GM18867 (cell line): ENCODE measurements around the gene RAPGEF4.

Experiments
- ATAC-seq: cut with Tn5 transposase; IDR thresholded peaks from one replicate; pipeline ENCODE4 v1.9.1; 2021; ENCODE audit warnings: mild to moderate bottlenecking, moderate library complexity; ENCODE audit not compliant: unreplicated experiment

Gene RAPGEF4

DNA sequence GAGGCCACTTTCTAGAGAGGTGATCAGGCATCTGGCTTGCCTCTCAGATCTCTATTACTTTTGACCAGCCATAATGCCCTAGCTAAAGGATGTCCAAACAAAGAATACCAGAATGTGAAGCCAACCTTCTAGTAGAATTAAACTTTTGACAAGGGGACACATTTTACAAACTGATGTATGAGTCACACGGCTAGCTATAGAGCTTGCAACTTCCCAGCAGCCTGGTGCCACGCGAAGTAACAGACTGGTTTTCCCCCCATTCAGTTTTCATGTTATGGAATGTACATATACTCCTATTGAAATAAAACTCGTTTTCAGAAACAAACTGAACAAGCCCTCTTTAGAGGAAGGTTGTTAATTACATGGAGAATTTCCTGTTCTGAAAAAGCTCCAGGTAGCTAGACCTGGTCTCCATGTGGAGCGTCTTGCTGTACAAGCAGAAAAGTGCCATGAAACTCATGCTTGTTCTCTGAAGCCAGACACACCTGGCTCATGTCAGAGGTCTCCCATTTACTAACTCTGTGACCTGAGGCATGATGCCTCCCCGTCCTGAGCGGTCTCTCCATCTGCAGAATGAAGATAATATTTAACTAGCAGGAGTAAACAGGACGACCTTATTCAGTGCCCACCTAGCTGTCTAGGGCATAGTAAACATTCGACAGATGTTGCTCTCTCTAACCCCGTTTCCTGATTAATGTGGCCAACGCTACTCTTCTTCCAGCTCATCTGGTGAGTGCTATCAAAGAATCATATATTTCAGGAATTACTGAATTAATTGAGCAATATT is 258.5 kb downstream of the RAPGEF4 start:
- ATAC-seq, result no peak

DNA sequence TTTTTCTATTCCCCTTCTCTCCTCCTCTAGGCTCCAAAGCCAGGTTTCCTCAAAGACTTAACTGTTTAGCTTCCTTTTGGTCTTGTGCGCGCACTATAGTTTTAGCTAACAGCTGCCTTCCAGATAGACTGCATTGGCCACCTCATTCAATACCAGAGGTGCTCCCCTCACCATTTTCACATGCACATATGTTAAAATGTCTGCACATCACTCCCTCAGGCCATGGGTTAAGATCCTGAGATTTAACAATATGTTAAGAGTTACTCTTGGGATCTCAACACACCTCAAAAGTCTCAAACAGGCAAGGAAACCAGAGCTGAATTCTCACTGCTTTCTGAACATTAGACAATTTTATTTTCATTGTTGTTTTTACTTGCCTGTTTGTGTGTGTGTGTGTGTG is 259.2 kb downstream of the RAPGEF4 start:
- no peak for ATAC-seq

- no peak for ATAC-seq
These were observed 259.9 kb downstream of the RAPGEF4 start for GRCh38 chr2:172995323-172996244.

DNA sequence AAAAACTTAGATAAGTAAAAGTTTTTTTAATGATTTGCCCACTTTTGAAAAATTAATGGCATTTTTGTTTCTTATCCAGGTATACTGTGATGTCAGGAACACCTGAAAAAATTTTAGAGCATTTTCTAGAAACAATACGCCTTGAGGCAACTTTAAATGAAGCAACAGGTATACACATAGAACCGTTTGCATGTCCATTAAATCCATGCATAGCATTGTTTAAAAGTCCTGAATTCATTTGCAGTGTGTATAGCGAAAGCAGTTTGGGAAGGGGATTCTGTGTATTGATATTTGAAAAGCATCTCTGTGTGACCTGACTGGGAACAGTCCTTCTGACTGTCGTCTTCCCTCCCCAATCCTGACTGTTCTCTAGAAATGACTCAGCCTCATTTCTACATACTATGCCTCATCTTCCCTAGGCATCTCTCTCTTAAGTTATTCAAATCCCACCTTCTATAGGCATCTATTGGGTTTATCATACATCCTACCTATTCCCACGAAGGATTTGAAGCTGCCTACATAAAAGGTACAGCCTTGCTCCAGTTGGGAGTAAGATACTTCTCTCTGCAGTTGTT is 260.8 kb downstream of the RAPGEF4 start:
- no peak for ATAC-seq

- no peak for ATAC-seq
These were observed 261.4 kb downstream of the RAPGEF4 start for GRCh38 chr2:172997031-172997430.

GRCh38 chr2:172998547-172999272 is 263.1 kb downstream of the RAPGEF4 start:
- no peak for ATAC-seq

GRCh38 chr2:172999641-173000386 is 264.2 kb downstream of the RAPGEF4 start:
- ATAC-seq, result no peak

DNA sequence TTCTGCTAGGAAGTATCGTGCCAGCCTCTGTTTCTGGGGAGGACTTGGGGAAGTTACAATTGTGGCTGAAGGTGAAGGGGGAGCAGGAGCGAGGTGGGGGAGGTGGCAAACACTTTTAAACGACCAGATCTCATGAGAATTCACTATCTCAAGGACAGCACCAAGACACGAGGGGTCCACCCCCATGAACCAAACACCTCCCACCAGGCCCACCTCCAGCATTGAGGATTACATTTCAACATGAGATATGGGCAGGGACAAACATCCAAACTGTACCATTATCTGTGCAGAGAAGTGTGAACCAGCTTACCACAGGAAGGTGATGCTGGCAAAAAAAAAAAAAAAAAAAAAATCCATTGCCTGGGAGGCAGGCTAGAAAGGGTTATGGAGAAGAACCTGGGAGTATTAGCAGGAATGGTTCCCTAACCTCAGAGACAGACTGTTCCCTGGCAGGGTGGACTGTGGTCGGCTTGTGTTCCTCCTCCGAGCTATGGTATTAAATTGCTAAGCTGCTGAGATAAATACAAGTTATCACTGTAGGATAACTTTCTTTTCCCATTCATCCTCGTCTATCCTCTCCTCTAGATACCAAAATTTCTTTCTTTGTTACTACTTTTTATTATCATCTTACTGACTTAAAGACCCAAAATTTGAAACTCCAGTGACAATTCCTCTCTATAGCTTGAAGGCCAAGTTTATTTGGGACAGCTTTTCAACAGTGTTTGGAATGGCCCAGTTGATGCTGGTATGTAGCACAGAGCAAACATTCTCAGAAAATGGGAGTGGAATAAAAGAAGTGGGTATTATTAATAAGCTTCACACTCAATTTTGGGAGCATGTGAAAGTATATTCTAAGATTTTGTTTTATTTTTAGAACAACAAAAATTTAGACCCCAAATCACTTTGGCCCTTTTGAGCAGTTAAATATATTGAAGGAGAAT is 266.3 kb downstream of the RAPGEF4 start:
- no peak for ATAC-seq

DNA sequence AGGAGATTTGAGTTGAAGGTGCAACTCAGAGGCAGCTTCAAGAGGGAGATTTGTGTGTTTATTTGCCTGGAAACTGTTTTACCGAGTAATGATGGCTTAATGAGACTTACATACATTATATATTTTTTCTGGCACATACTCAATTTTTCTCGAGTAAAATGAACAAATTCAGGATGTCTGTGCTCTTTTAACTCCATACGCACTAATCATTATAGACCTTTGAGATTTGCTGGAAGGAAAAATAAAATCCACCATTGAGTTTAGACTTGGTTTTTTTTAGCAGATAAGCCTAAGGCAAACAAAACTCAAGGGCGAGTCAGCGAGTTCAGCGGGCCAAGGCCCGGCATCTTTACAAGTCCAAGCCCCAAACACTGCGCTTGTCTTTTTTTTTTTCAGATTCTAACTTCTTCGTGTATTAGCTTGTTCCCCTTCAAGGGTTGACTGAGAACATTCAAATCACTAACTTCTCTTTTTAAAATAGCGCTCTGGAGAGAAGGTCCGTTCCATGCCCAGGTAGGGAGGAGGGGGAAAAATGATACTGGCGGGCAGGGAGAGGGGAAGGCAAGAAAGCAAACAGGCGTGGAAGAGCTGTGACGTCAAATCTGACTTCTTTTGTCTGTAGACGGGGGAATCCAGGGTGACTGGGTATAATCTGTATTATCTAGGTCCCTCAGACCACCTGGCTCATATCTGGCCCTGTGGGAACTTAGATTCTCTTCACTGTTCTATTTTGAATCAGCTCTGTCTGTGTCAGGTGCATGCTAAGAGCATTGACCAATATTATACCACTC is 267.3 kb downstream of the RAPGEF4 start:
- no peak for ATAC-seq

- ATAC-seq, result no peak
These were observed 273.1 kb downstream of the RAPGEF4 start for GRCh38 chr2:173008786-173009185.

DNA sequence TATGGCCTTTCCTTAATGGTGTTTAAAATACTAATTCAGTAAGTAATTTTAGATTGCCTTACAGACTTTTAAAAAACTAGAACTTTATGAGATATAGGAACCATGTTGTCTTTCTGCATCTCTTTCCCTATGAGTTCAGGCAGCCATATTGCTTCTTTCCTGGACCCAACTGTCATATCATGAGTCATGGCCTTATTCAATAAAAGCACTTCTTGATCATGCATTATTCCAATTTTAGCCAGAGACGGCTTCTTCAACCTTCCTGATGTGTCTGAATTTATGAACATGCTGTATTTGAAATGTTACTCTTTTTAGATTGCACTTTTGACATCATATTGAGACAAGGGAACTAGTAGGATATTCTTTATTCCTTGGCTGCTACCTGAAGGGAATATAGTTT is 274.6 kb downstream of the RAPGEF4 start:
- ATAC-seq, result no peak

- no peak for ATAC-seq
These were observed 280.8 kb downstream of the RAPGEF4 start for GRCh38 chr2:173016451-173016850.

DNA sequence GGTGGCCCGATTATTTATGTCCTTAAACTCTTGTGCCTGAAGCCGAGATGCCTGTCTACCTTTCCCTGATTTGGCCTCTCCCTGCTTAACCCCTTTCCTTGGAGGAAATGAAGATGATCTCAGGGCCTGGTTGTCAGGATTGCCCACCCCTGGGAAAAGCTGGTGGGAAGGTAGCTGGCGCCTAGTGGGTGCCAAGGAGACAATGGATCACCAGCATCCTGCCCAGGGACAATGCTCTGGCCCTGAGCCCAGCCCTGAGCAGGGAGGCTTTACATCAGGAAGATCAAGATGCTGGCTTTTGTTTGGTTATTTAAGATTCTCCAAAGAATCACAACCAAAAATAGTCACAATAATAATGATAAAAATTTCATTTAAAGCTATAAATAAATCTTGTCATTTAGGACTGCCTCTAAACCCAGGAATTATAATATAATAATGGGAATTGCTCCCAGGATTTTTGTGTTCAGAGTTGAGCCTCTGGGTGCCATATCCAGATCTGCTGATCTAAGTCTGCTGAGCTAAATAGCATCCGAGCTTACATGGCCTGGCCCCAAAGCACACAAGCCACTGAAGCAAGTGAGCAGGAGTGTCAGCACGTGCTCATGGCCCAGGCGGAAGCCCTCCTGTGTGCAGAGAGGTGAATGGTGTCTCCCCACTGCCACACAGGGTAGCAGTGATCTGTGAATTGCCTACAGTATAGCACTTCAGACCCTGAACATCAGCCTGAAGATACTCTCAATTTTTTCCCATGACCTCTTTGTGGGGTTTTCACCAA is 282.2 kb downstream of the RAPGEF4 start:
- ATAC-seq, result no peak

DNA sequence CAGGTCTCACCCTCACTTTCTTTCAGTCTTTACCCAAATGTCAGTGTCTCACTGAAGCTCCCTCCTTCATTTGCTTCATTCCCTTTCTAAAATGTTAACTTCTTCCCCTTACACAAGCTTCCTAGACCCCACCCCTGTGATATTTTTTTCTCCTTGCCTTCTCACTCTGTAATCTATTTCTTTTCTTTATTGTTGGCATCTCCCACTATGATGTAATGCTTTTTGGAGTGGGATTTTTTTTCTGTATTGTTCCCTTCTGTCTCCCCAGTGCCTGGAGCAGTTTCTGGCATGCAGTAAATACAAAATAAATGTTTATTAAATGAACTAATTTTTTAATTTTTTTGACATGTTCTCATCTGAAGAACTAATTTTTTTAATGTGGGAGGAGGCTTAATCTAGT is 284.1 kb downstream of the RAPGEF4 start:
- ATAC-seq, result no peak

- no peak for ATAC-seq
These were observed 286.3 kb downstream of the RAPGEF4 start for GRCh38 chr2:173021939-173022371.

DNA sequence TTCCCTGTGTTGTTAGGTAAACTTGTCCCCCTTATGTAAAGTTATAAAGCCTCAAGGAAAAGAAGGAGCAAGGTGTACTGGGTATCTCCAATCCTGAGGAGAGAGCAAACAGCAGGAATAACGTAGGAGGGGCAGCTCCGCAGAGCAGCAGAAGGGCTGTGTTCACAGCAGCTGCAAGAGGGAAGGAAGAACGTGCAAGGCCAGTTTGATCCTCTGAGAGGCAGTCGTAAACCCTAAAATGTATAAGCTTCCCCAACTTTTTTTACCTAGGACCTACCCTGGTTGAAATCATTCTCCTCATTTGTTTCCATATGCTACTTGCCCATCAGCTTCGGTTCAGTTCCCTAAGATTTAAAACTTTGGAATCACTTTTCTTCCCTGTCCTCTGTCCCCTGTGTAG is 288.1 kb downstream of the RAPGEF4 start:
- ATAC-seq, result no peak

- ATAC-seq, result no peak
These were observed 290.8 kb downstream of the RAPGEF4 start for GRCh38 chr2:173026479-173026878.
